ENCODE results near the gene ITGA8.

ITGA8 gene

DNA sequence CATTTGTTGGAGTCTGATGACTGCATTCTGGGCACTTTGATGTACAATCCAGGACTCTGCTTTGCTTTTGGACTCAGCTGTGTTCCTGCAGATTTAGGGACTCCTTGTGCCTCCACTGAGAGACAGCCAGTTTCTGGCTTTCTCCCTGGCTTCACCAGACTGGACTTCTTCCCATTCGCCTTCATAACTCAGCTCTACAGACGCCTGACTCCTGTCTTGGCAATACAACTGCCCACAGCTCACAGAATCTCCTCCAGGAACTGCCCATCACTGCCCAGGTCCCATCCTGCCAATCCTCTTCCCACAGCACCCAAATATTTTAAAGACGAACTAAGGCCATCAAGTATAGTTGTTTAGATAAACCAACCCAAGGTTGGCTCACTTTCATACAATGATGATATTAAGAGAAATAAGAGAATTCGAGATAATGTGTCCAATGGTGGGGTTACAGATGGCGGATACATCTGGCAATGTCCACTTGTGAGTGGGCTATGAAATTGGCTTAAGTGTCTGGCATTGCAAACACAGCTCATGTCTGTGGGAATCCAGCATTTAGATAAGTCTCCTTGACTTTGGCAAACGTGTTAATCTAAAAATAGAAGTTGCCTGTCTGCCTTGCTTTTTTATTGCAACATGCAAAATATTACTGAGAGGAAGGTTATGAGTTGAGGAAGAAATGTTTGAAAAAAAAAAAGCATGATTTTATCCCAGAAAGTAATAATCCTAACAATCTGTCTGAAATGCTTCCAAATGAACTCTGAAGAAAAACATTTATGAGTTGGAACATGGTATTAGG lies 95.1 kb downstream of the ITGA8 start:
- peak; percentile 81 for DNase-seq (ENCODE audit: low read depth)
- TF ChIP-seq CTCF (conservative IDR thresholded peaks at IDR 0.05; ENCODE audit: low read length): no peak
- H3K4me3 ChIP-seq (ENCODE audit: low read length): no peak overlapping the region

DNA sequence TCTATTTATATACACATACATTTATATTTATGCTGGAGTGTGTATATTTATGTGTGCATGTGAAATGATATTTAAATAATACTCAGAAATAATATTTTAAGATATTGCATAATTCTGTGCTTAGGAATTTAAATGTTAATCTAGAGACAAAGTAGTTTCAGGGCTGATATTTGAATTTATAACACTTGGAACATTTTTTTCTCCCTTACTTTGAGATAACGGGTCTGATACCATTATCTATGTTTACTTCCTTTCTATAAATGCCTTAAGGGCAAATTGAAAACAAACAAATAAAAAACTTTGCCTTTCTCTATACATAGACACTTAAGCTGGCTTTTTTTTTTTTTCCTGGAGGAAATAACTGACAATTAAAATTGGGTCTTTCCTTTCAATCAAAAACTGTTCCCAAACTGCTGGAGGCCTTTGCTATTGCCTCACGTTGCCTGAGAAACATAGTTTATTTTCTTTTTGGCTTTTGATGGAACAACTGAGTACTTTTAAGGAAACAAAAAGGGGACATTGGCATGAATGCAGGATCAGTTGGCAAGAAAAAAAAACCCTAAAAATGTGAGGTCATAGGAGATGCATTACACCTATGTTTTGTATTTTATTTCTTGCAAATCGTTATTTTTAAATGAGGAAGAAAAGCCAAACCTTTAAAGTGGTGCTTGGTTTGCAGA lies 98.7 kb downstream of the ITGA8 start:
- no peak overlapping the region for H3K4me3 ChIP-seq (ENCODE audit: low read length)
- DNase-seq (ENCODE audit: low read depth): no peak
- TF ChIP-seq CTCF (conservative IDR thresholded peaks at IDR 0.05; ENCODE audit: low read length): no peak

DNA sequence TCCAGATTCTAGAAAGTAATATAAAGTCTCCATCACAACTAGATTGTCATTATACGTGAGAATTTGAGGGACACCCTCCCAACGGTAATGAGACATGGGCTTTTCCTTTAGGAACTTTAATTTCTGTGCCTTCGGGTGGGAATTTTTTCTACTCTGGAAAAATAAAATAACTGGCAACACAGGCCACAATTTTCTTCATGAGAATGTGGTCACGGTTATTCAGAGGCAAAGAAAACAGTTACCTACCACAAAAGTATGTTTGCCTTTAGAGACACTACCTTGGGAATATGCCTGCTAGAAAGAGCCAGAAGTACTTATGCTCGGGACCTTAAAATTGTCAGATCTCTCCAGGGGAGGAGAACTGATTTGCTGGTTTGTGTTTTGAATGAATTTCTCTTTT lies 99.4 kb downstream of the ITGA8 start:
- H3K4me3 ChIP-seq (ENCODE audit: low read length): no peak overlapping the region
- TF ChIP-seq CTCF (conservative IDR thresholded peaks at IDR 0.05; ENCODE audit: low read length): no peak
- no peak for DNase-seq (ENCODE audit: low read depth)

DNA sequence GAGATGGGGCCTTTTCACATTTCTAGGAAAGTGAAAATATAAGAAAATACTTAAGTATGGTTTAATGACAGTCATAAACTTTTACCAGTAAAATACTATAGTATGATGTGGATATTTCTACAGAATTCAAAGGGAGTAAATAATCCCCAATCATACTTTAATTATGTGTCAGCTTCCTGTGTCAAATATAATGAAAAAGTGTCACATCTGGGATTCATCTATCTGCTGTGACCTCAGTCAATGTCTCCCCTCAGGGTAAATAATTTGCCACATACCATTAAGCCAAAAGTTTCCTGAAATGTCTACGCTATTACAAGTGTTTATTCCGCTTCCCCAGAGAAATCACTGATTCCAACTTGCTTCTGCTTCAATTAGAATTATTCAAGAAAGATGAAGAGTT lies 110.5 kb downstream of the ITGA8 start:
- peak; percentile 56 for DNase-seq (ENCODE audit: low read depth)
- no peak overlapping the region for H3K4me3 ChIP-seq (ENCODE audit: low read length)
- TF ChIP-seq CTCF (conservative IDR thresholded peaks at IDR 0.05; ENCODE audit: low read length): no peak

- no peak overlapping the region for H3K4me3 ChIP-seq (ENCODE audit: low read length)
- TF ChIP-seq CTCF (conservative IDR thresholded peaks at IDR 0.05; ENCODE audit: low read length): no peak
Measured at GRCh38 chr10:15606377-15606776, 113.3 kb downstream of the ITGA8 start.

GRCh38 chr10:15605740-15606369 lies 113.9 kb downstream of the ITGA8 start:
- no peak for TF ChIP-seq CTCF (conservative IDR thresholded peaks at IDR 0.05; ENCODE audit: low read length)
- peak; percentile 80 for DNase-seq (ENCODE audit: low read depth)
- H3K4me3 ChIP-seq (ENCODE audit: low read length): no peak overlapping the region

More at GRCh38 chr10:15606377-15606776, 113.3 kb downstream of the ITGA8 start:
- DNase-seq (ENCODE audit: low read depth): peak; percentile 37
